Kidney (tissue), 14 donors: ENCODE data around the gene TUT7. TPM values are rescaled to one million over a fixed set of nuclear protein-coding genes. Genes with fewer than 3 reads are reported as not detected.
"Not testable (repeated sequence)": the region's sequence is repeated elsewhere in the genome, so short reads cannot be mapped to it uniquely, and the experiment has no call there.

Experiments
- DNase-seq, 5 donors: peaks; one replicate each; pipeline ENCODE4 v3.0.0-alpha.2; 2013 to 2020
- FAIRE-seq: peaks from 2 replicates; lab custom pipeline; 2012; peaks lifted over from hg19 to GRCh38; lab: Jason Lieb, UNC
- H3K27ac ChIP-seq, 2 donors: one replicate each; pipeline ENCODE4 v1.7.0; 2013; ENCODE audit warnings: low read depth in 2 of 2, low read length in 2 of 2, inconsistent platforms in 1 of 2
- H3K27me3 ChIP-seq: one replicate; pipeline ENCODE4 v1.7.1; 2013; ENCODE audit warnings: low read length, inconsistent platforms; ENCODE audit not compliant: control insufficient read depth, insufficient read depth
- H3K36me3 ChIP-seq, 3 donors: one replicate each; pipeline versions ENCODE4 v1.7.0 to v1.7.1; 2013; ENCODE audit warnings: low read length in 3 of 3, control low read depth in 1 of 3, inconsistent platforms in 1 of 3; ENCODE audit not compliant: insufficient read depth in 3 of 3, control insufficient read depth in 2 of 3
- H3K4me1 ChIP-seq, 3 donors: one replicate each; pipeline versions ENCODE4 v1.7.0 to v1.7.1; 2013; ENCODE audit warnings: low read length in 3 of 3, inconsistent platforms in 1 of 3, low read depth in 1 of 3; ENCODE audit not compliant: control insufficient read depth in 2 of 3, insufficient read depth in 2 of 3
- H3K4me3 ChIP-seq, 3 donors: one replicate each; pipeline versions ENCODE4 v1.7.0 to v1.8.1; 2013; ENCODE audit warnings: low read length in 3 of 3, control low read depth in 1 of 3, inconsistent platforms in 1 of 3
- H3K9ac ChIP-seq, 3 donors: one replicate each; pipeline versions ENCODE4 v1.7.0 to v1.7.1; 2013; ENCODE audit warnings: low read length in 3 of 3, control low read depth in 1 of 3, inconsistent platforms in 1 of 3
- H3K9me3 ChIP-seq, 3 donors: one replicate each; pipeline versions ENCODE4 v1.7.0 to v1.7.1; 2013; ENCODE audit warnings: low read length in 3 of 3, control low read depth in 1 of 3, inconsistent platforms in 1 of 3; ENCODE audit not compliant: control insufficient read depth in 2 of 3, insufficient read depth in 1 of 3
- intact Hi-C: fragments of 100-400 bp; cut with DNase I; formaldehyde crosslinking; loops from one replicate; pipeline ENCODE4 v1.11.1; 2022
- polyA plus RNA-seq: library from polyadenylated mRNA; stranded (reverse); fragments of 350-450 nt; fragmentation: Illumina TruSeq; extraction: RNeasy Lipid Tissue Mini Kit (QIAGEN cat#74804); gene quantifications from one replicate; pipeline ENCODE4 v1.2.3, GENCODE V29; 2014; ENCODE audit warnings: low read depth, low replicate concordance; ENCODE audit not compliant: insufficient read depth
- total RNA-seq: library from RNA; stranded (reverse); fragmentation: NEBNext Ultra II Directional; extraction: Animal tissue kit (Norgen Biotek cat#: 25700); gene quantifications from one replicate; pipeline ENCODE4 v1.2.1, GENCODE V29; 2021
- TF ChIP-seq, protein P1 (sequence below): IDR thresholded peaks from 3 replicates; pipeline ENCODE4 v1.5.1; 2012; ENCODE audit warnings: mild to moderate bottlenecking, moderate library complexity, borderline replicate concordance; ENCODE audit not compliant: insufficient read depth; ENCODE audit errors: extremely low read depth
- donor health status: control.
- donor health status: control.
- donor health status: control.
- donor health status: control.
- donor health status: control.
- donor health status: DM: yes; HTN: yes; CAD: no.
- donor health status: Normal renal cell carcinoma (clear cell type).

TUT7 gene
- total and polyA plus RNA-seq, 2 donors from 2014 or later: 6.6 to 26.0 TPM

DNA sequence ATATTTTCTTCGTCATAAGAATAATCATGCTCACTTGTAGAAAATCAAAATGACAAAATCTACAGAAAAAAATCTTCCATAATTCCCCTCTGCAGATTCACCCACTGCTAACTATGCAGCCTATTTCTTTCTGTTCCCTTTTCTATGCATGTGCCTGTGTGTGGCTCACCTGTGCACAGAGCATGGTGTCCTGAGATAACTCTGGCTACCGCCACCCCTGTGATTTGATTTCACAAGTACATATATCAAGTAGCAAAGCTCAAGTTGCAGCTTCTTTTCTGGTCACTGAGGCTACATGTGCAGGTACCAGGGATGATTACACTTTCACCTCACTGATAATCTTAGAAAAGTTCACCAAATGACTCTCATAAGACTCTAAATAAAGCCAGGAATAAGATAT is 53.5 kb downstream of the TUT7 start:
- TF ChIP-seq, protein P1, sequence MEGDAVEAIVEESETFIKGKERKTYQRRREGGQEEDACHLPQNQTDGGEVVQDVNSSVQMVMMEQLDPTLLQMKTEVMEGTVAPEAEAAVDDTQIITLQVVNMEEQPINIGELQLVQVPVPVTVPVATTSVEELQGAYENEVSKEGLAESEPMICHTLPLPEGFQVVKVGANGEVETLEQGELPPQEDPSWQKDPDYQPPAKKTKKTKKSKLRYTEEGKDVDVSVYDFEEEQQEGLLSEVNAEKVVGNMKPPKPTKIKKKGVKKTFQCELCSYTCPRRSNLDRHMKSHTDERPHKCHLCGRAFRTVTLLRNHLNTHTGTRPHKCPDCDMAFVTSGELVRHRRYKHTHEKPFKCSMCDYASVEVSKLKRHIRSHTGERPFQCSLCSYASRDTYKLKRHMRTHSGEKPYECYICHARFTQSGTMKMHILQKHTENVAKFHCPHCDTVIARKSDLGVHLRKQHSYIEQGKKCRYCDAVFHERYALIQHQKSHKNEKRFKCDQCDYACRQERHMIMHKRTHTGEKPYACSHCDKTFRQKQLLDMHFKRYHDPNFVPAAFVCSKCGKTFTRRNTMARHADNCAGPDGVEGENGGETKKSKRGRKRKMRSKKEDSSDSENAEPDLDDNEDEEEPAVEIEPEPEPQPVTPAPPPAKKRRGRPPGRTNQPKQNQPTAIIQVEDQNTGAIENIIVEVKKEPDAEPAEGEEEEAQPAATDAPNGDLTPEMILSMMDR: no peak
- intact Hi-C loops: no loop called here
- Histone ChIP-seq H3K4me1 (no peaks in the 10 kb centered on the region), H3K4me3 (no peak overlapping the region), H3K9ac (no peak overlapping the region), H3K36me3 (peaks cover 8 to 50% (median 33%) of the 10 kb centered on the region in 3 donors), H3K27ac (no peak overlapping the region), H3K27me3 (no peaks in the 10 kb centered on the region), H3K9me3 (no peaks in the 10 kb centered on the region)
- DNase-seq: no peak
- FAIRE-seq: no peak

DNA sequence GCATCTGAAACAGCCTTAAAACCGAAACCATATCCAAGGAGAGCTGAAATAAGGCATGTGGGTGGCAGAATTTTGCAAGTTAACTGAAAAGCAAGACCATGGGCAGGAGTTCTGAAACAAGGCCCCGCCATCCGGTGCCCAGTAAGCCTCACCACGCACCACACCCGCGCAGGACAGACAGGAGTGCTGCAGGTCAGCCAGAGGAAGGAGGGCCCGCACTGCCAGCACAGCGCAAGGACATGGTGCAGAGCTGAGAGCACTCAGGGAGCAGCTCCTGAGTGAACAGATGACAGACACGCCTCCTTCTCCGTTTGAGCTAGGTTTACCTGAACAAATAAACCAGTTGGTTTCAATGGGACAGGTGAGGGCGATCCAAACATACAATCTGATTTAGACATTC is 55.3 kb downstream of the TUT7 start:
- Histone ChIP-seq H3K27me3 (no peaks in the 10 kb centered on the region), H3K9ac (no peak overlapping the region), H3K9me3 (no peaks in the 10 kb centered on the region), H3K27ac (no peak overlapping the region), H3K36me3 (peaks cover 8 to 39% (median 31%) of the 10 kb centered on the region in 3 donors), H3K4me1 (no peaks in the 10 kb centered on the region), H3K4me3 (no peak overlapping the region)
- DNase-seq (no peak), FAIRE-seq (no peak)
- TF ChIP-seq, protein P1: no peak
- intact Hi-C loops: no loop called here

DNA sequence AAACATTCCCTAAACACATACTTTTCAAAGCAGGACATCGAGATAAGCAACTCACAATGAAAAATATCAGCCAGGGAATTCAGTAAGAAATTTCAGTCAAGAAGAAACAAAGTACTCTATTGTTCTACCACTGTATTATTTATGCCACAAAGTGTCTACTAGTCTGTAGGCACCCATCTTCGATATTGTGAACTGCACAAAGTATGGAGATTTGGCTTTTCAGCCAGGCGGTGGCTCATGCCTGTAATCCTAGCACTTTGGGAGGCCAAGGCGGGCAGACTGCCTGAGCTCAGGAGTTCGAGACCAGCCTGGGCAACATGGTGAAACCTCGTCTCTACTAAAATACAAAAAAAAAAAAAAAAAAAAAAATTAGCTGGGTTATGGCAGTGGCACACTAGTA is 63.9 kb downstream of the TUT7 start:
- H3K9me3 ChIP-seq, FAIRE-seq, H3K4me3 ChIP-seq, DNase-seq, H3K27me3 ChIP-seq, intact Hi-C loops, H3K4me1 ChIP-seq, H3K27ac ChIP-seq, H3K36me3 ChIP-seq, H3K9ac ChIP-seq: not testable (repeated sequence)

DNA sequence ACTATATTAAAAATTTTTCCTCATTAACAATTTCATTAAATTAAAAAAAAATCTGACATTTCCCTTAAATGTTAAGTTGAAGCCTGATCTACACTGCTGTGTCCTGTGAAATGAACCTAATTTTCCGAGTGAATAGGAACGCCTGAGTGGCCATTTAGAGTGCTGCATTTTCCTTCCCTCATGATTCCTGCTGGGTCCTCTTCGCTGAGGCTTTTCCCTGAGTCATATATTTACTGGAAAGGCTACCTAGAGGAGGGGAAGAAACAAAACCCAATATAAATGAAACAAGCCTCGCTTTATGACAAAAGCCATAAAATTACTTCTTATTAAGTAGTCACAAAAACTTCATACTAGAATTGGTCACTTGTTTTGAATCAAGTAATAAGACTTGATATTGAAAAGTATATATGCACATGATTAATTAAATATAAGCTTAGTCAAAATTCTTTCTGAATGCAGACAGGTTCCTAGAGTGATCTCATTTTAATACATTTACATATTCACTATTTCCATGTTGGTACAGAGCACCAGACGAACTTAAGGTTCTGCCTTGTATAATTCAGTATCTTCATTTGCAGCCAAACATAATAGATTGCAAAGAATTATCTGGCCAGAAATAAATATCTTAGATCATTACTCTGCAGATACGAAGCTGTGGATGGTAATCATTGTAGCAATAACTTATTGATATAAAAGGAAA is 65.6 kb downstream of the TUT7 start:
- H3K27me3 ChIP-seq: no peaks in the 10 kb centered on the region
- H3K27ac ChIP-seq: no peak overlapping the region
- no peak overlapping the region for H3K9ac ChIP-seq
- no peaks in the 10 kb centered on the region for H3K9me3 ChIP-seq
- FAIRE-seq (no peak), DNase-seq (no peak)
- no peaks in the 10 kb centered on the region for H3K4me1 ChIP-seq
- H3K4me3 ChIP-seq: no peak overlapping the region
- H3K36me3 ChIP-seq: peaks cover 0 to 8% (median 0%) of the 10 kb centered on the region in 3 donors
- TF ChIP-seq, protein P1: no peak
- intact Hi-C loops: no loop called here
